DMS 273 (cell line): Measurements from ENCODE around the gene HLCS.
"Not testable (repeated sequence)": the region's sequence is repeated elsewhere in the genome, so short reads cannot be mapped to it uniquely, and the experiment has no call there.

Experiments used
- DNase-seq: peaks from one replicate; lab custom pipeline; 2025; ENCODE audit not compliant: unreplicated experiment; lab: John Stamatoyannopoulos, UW

Gene HLCS

GRCh38 chr21:36966066-36966820 is at the start of gene HLCS:
Gene HLCS (minus strand): TSS chr21:36966669. CDS start chr21:36966638, 31 bp downstream.
- DNase-seq, result peak; percentile 88

DNA sequence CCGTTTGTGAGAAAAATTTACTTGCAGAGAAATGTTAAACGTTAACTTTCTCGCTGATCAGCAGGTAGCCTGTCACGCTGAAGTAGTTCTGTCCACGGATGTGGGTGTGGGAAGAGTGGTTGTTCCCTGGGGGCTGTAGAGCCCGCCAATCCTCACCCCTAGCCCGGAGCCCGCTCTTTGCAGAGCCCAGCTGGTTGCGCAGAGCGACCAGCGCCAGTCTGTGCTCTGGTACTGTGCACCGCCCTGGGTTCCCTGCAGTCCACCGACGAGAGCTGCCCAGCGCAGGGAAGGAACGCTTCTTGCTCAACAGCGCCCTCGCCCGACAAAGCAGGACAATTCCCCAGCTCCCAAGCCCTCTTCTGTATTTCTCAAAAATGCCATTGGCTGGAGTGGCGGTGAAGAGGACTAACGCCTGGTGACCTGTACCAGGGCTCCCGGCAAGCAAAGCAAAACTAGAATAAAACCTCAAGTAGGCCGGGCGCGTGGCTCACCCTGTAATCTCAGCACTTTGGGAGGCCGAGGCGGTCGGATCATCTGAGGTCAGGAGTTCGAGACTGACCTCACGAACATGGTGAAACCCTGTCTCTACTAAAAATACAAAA is 43.4 kb upstream of the HLCS start:
- DNase-seq, result peak; percentile 95

DNA sequence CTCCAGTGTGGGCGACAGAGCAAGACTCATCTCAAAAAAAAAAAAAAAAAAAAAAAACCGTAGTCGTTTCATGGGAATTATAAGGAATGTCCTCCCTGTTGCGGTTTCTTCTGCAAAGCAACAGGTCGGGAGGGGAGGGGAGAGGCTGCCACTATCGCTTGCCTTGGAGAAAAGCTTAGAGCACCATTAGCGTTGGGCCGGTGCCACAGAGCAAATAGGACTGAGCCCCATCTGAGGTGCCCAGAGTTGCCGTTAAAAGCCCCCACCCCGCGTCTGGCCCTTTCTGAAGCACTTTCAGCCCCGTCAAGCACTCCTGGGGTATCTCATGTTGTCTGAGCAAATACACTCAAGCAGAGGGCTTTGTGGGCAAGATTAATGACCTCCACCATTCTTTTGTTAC is 42.3 kb upstream of the HLCS start:
- peak; percentile 14 for DNase-seq

- peak; percentile 67 for DNase-seq
Observed at GRCh38 chr21:37006486-37007291, 40.2 kb upstream of the HLCS start, which contains the start of gene RIPPLY3. Gene RIPPLY3 (plus strand): TSS chr21:37006702. CDS start chr21:37006773, 71 bp downstream.

DNA sequence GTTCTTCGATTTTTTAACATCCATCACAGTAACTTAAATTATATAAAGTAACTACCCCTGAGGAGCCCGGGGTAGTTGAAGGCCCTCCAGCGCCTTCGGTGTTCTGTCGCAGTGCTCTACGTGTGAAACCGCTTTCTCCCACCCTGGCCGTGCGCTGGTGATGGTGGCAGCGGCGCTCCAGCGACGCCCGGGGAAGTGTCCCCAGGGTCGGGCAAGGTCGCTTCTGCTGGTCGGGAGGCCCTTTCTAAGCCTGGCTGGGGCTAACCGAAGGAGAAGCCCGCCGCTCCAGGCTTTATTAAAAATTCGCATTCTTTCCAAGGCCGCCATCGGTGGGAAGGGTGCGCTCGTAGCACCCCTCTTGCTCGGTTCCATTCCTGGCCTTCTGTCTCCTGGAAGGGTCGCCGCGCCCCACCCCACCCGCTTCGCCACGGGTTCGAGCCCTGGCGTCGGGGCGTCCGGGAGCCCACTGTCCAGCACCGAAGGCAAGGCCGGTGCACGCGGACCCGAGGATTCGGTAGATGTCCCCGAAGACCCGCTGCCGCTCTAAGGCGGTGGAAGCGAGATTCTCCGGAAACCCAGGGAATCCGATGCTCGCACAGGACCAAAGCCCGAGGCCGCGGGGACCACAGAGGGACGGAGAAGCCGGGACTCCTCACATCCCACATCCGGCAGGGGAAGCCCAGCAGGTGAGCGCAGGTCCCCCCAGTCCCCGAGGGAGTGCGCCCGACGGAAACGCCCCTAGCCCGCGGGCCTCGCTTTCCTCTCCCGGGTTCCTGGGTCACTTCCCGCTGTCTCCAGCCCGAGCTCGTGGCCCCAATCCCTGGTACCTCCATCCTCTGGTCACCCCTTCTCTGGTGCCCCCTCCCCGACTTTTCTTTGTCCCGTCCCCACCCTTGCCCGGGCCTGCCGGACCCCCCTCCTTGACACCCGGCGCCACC is 39.3 kb upstream of the HLCS start:
- DNase-seq, result no peak

DNA sequence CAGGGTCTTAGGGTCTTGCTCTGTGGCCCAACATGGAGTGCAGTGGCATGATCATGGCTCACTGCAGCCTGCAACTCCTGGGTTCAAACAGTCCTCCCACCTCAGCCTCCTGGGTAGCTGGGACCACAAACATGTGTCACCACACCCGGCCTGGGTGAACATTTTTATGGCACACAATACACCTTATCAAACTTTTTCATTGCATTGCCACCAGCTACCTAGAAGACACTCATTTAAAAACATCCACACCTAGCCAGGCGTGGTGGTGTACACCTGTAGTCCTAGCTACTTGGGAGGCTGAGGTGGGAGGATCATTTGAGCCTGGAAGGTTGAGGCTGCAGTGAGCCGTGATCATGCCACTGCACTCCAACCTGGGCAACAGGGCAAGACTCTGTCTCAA is 37.4 kb upstream of the HLCS start:
- DNase-seq, result not testable (repeated sequence)

- not testable (repeated sequence) for DNase-seq
Observed at GRCh38 chr21:37002851-37003250, 36.4 kb upstream of the HLCS start.

GRCh38 chr21:37001441-37001840 is 35.0 kb upstream of the HLCS start:
- peak; percentile 34 for DNase-seq

DNA sequence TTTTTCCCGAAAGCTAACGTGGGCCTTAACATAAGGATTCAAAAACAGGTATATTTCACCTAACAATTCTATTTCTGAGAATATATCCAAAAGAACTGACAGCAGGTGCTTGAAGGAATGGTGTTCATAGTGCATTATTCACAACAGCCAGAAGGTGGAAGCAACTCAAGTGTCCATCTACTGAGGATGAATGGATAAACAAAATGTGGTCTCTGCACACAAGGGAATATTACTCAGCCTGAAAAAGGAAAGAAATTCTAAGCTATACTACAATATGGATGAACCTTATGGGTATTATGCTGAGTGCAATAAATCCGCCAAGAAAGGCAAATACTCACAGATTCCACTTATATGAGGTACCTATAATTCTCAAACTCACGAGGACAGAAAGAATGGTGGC is 33.9 kb upstream of the HLCS start:
- DNase-seq, result peak; percentile 39

- no peak for DNase-seq
Observed at GRCh38 chr21:36999131-36999898, 32.8 kb upstream of the HLCS start.

DNA sequence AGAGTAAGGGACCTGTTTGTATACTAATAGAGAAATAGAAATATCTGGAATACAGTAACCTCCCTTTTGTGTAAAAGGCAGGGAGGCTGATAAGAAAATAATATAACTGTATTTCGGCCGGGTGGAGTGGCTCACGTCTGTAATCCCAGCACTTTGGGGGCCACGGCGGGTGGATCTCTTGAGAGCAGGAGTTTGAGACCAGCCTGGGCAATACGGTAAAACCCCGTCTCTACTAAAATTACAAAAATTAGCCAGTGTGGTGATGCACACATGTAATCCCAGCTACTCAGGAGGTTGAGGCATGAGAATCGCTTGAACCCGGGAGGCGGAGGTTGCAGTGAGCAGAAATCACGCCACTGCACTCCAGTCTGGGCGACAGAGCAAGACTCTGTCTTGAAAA is 28.8 kb upstream of the HLCS start:
- DNase-seq, result not testable (repeated sequence)

- no peak for DNase-seq
Observed at GRCh38 chr21:36994501-36995158, 28.2 kb upstream of the HLCS start.

DNA sequence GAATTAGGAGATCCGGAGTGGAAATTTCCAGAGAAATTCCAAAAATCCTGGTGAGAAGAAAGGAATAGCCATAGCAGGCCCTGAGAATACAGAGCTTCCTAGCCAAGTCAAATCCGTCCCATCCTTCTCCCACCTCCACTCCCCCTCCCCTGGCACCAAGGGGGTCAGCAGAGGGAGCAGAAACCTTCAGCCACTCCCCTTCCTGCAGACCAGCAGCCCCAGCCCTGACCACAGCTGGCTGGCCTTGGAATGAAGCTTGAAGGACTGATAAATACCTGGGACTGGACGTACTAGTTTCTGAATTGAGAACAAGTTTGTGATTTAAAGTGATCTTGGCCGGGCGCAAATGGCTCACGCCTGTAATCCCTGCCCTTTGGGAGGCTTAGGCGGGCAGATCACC is 26.2 kb upstream of the HLCS start:
- DNase-seq, result no peak

- no peak for DNase-seq
Observed at GRCh38 chr21:36990508-36991205, 24.2 kb upstream of the HLCS start.

GRCh38 chr21:36989699-36990507 is 23.4 kb upstream of the HLCS start:
- peak; percentile 97 for DNase-seq

DNA sequence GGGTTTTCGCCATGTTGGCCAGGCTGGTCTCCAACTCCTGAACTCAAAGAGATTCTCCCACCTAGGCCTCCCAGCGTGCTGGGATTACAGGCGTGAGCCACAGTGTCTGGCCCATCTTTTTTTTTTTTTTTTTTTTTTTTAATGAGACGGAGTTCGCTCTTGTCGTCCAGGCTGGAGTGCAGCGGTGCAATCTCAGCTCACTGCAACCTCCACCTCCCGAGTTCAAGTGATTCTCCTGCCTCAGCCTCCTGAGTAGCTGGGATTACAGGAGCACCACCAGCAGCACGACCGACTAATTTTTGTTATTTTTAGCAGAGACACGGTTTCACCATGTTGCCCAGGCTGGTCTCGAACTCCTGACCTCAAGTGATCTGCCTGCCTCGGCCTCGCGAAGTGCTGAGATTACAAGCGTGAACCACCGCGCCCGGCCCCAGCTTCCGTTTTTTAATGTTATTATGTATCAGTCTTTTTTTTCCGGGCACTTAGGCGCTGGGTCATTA is 22.8 kb upstream of the HLCS start:
- not testable (repeated sequence) for DNase-seq

DNA sequence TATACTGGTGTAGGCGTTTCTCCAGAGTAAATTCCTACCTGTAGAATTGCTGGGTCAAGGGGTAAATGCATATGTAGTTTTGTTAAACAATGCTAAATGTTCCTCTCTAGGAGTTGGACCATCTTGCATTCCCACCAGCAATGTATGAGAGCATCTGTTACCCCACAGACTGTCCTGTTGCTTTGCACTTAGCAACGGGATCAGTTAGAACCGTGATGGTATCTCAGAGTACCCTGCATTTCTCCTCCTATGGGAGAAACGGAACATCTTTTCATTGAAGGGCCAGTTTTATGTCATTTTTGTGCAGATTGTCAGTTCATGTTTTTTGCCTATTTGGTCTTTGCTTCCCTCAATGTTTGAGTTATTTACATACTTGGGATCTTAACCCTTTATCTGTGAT is 22.1 kb upstream of the HLCS start:
- peak; percentile 38 for DNase-seq

GRCh38 chr21:36987845-36988244 is 21.4 kb upstream of the HLCS start:
- no peak for DNase-seq
